ENCODE measurements around the gene QSOX2.

QSOX2 gene

DNA sequence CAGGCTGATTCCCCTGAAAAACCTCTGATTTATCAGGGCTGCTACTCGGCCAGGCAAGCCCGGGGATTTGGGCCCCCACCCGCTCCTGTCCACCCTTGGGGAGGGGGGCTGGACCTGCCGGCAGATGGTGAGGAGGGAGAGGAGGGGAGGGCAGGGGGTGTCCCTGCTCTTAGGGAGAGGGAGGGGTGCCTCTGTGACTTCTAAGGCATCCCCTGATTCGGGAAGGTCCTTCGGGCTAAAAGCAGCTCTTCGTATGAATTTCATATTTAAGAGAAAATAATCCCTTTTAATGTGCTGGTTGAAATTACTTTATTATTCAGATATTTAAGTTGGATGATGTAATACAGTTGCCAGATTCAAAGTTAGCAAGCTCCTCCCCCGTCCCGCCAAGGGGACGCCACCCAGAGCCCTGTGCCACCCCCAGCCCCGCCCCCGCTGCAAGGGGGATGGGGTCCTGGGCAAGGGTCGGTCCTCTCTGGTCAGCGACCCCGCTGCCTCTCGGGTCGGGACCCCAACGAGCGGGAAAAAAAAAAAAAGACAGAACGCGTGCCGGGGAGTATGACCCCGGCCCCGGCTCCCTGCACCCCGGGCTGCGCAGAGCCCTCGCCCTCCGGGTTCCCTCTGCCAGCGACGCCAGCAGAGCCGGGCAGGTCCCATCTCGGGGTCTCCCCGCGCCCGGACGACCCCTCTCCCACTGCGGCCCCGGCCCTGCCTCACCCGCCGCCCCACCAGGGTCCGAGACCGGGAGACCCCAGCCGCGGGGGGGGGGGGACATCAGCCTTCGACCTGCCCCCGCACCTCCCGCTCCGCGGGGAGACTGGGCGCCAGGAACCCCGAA is 53.1 kb downstream of the QSOX2 start:
- DNase-seq (ENCODE audit: low read depth in 2 of 3, low spot score in 1 of 3): no peak

DNA sequence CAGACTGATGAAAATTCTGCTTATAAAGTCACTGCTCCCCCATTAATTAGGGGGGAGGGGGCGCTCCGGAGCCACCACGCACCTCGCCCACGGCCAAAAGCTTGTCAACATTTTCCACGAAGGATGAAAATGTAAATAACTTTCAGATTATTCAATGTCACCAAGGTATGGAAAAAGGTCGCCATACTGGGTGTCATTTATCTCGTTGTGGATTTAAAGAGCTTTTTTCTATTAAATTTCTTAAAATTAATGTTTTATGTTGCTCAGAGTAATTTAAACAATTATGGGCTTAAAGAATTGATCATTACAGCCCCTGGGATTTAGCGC is 53.7 kb downstream of the QSOX2 start:
- no peak for DNase-seq (ENCODE audit: low read depth in 2 of 3, low spot score in 1 of 3)

DNA sequence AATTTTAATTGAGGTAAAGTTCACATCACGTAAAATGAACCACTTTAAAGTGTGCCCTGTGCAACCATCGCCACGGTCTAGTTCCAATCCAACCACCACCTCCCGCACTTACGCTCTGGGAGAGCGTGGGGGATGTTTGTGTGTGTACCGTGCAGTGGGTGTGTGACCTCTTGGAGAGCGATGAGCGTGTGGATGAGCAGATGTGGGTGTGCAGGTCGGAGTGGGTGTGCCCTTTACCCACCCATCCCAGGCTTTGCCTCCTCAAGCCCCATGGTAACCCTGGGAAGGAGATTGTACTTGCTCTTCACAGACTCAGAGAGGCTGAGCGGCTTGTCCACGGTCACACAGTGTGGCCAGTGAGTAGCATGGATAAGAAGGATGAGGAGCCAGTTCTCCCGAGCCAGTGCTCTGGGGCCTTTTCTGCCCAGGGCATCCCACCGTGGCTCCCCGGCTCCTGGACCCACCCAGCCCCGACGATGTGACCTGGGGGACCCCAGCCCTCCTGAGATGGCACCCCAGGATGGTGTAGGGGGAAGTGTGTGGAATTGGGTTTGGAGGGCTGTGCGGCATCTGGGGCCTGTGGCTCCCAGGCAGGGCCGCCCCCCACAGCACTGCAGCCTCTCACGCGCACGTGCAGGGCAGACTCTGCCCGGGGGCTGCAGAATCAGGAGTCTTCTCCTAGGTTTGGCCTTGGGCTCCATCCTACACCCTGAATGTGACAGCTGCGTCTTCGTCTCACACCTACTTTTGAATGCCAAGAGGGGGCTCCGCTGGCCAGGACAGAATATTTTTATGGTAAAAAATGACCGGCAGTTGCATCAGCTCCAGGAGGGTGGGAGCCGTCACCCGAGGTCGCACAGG is 54.3 kb downstream of the QSOX2 start:
- no peak for DNase-seq (ENCODE audit: low read depth in 2 of 3, low spot score in 1 of 3)

GRCh38 chr9:136190656-136191055 is 55.0 kb downstream of the QSOX2 start:
- no peak for DNase-seq (ENCODE audit: low read depth in 2 of 3, low spot score in 1 of 3)

DNA sequence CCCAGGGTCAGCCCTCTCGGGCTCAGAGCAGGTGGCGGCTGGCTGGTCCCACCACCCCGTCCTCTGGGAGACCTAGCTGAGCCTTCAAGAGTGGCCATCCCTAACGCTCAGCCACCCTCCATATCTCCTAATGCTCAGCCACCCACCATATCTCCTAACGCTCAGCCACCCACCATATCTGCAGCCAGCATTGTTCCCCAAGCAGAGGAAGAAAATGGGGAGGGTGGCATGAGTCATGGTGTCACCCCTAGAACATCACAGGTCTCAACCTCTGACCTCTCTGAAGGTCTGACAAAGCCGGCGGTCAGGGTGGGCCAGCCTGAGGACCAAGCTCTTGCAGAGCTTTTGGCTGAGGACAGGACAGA is 55.4 kb downstream of the QSOX2 start:
- DNase-seq (ENCODE audit: low read depth in 2 of 3, low spot score in 1 of 3): no peak

DNA sequence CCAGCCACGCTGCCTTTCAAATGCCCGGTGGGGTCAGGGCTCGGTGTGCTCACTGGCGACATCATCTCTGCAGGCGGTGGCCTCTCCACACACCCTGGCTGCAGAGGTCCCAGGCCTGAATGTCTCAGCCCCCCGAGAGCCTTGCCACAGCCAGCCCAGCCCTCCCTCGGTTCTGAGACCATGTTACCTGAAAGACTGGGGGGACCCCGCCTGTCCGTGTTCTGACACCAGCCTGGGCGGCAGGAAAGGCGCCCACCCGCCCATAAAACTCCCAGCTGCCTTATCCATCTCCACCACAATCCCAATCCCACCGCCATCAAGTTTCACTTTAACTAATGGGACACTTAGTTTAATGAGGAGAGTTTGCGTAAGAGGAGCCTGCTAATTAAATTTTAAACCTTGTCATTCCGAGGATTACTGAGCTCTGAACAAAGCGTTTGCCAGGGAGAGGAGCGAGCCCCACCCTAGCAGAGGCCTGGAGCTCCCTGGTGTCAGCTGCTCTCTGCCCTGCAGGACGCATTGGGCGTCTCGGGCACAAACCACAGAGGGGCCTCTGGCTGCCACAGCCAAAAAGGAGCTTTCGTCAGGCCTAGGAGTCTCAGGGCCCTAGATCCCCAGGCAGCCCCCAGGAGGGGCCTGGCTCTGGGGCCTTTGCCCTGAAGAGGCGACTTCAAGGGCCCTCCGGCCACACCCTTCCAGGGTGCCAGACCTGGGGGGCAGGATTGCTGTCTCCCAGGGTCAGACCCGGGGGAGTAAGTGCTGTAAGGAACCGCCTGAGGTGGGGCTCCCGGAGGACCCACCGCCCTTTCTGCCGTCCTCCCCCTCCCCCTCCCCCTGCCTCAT is 56.0 kb downstream of the QSOX2 start:
- DNase-seq (ENCODE audit: low read depth in 2 of 3, low spot score in 1 of 3): no peak

- no peak for DNase-seq (ENCODE audit: low read depth in 2 of 3, low spot score in 1 of 3)
Measured at GRCh38 chr9:136187683-136188586, 57.7 kb downstream of the QSOX2 start.

- no peak for DNase-seq (ENCODE audit: low read depth in 2 of 3, low spot score in 1 of 3)
Measured at GRCh38 chr9:136187197-136187596, 58.4 kb downstream of the QSOX2 start.

GRCh38 chr9:136186386-136186785 is 59.2 kb downstream of the QSOX2 start:
- no peak for DNase-seq (ENCODE audit: low read depth in 2 of 3, low spot score in 1 of 3)

DNA sequence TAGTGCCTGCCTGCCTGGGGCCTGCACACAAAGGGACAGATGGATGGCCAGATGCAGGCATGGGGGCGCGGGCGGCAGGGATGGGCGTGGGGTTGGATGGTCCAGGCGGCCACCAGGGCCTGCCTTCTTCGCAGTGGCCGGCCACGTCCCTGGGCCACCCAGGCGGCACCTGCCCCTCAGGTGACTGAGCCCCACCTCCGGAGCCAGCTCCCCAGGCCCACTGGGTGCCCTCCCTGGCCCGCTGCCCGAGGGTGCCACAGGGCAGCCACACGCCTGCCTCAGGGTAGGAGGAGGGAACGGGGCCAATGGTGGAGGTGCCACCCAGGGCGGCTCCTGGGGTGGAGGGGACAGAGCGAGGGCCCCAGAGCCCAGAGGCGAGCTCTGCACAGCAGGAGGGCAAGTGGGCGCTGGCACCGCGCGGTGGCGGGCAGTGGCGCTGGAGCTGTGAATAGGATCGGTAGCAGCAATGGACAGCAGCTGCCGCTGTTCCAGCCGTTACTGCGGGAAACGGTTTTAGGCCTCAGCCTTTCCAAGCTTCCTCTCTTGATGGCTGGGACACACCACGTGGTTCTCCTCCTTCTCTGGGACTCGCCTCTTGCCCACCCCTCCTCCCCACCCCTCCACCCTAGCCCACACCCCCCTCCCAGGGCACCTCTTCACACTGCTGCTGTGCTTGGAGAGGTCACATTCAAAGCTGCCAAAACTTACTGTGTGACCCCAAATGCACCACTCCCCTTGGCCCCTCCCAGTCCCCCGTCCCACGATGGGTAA is 59.8 kb downstream of the QSOX2 start:
- DNase-seq (ENCODE audit: low read depth in 2 of 3, low spot score in 1 of 3): no peak

DNA sequence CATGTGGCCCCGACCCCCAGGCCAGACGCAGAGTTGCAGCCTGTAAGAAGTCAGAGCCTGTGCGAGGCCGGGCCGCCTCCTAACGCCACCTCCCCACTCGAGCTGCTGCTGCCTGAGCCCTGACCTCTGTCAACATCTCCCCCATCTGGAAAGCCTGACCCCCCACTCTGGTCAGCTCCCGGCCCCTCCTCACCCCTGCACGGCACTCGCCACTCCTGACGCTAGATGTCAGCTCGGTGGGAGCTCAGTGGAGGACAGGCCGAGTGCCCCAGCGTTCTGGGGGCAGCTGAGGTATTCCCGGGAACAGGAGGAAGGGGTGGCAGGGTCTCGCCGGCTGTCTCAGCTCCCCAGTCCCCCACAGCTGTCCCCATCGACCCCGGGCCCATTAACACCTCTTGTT is 60.5 kb downstream of the QSOX2 start:
- DNase-seq (ENCODE audit: low read depth in 2 of 3, low spot score in 1 of 3): no peak

DNA sequence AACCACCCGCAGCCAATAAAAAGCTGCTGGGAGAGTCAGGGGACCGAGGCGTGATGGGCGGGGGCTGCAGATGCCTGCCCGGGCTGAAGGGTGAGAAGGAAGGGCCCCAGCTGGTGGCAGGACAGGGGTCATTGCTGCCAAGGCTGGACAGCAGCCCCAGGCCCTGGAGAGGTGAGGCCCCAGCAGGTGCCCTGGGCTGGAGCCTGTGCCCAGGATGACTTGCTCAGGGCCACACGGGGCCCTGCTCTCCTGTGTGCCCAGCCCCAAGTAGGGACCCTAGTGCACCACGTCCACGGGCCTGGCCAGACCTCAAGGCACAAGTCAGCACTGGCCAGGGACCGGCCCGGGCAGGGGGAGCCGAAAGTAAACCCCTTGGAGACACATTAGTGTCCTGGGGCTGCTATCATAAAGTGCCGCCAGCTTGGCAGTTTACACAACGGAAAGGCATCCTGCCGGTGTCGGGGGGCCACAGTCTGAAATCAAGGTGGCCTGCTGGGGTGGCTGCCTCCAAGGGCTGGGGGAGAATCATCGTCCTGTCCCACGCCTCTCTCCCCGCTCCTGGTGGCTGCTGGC is 62.7 kb downstream of the QSOX2 start:
- no peak for DNase-seq (ENCODE audit: low read depth in 2 of 3, low spot score in 1 of 3)

- no peak for DNase-seq (ENCODE audit: low read depth in 2 of 3, low spot score in 1 of 3)
Measured at GRCh38 chr9:136182420-136182787, 63.2 kb downstream of the QSOX2 start.

- DNase-seq (ENCODE audit: low read depth in 2 of 3, low spot score in 1 of 3): no peak
Measured at GRCh38 chr9:136181784-136182419, 63.7 kb downstream of the QSOX2 start.

- no peak for DNase-seq (ENCODE audit: low read depth in 2 of 3, low spot score in 1 of 3)
Measured at GRCh38 chr9:136180586-136180985, 65.0 kb downstream of the QSOX2 start.

DNA sequence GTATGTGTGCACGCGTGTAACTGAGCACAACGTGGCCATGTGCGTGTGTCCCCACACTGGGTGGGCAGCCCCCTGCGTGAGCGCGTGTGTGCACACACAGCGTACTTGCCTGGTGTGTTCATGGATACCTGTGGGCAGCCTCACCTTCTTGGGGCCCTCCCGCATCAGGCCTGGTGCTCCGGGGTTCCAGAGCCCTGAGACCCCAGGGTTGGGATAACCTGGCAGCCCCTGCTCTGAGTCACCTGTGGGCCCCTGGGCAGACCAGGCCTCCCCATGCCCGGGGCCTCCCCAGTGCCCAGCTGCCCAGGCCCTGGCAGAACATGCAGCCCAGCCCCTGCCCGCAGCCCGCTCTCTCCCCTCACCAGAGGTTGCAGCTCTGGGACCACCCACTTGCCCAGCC is 65.9 kb downstream of the QSOX2 start:
- DNase-seq (ENCODE audit: low read depth in 2 of 3, low spot score in 1 of 3): no peak

GRCh38 chr9:136179101-136179616 is 66.5 kb downstream of the QSOX2 start:
- DNase-seq (ENCODE audit: low read depth in 2 of 3, low spot score in 1 of 3): no peak

DNA sequence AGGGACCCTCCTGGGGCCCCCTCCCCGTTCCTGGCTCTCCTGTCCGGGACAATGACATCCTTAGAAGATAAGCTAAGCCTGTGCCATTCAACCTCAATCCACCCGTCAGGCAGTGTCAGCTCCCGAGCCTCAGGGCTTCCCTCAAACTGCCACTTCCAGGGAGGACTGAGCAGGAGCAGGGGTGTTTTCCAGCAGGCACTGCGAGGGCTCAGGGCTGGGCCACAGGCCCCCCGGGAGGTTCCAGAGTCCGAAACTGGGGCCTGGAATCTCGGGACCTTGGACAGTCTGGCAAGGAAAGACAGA is 66.9 kb downstream of the QSOX2 start:
- DNase-seq (ENCODE audit: low read depth in 2 of 3, low spot score in 1 of 3): no peak
